Measurements from ENCODE around the gene ANKRD6.
A peak's percentile ranks its signal among the peaks of the same experiment; 100 is the strongest.

Gene ANKRD6

GRCh38 chr6:89566930-89567629 is 134.1 kb downstream of the ANKRD6 start:
- no peak for DNase-seq

GRCh38 chr6:89567630-89568390 is 134.9 kb downstream of the ANKRD6 start:
- no peak for DNase-seq

GRCh38 chr6:89574910-89575561 is 142.1 kb downstream of the ANKRD6 start:
- DNase-seq = no peak

GRCh38 chr6:89575562-89575960 is 142.6 kb downstream of the ANKRD6 start:
- DNase-seq = no peak

GRCh38 chr6:89580997-89581666 is 148.2 kb downstream of the ANKRD6 start:
- DNase-seq = no peak

- DNase-seq = no peak
Observed at GRCh38 chr6:89581689-89582088, 148.7 kb downstream of the ANKRD6 start.

GRCh38 chr6:89582669-89583325 is 149.8 kb downstream of the ANKRD6 start:
- no peak for DNase-seq

- no peak for DNase-seq
Observed at GRCh38 chr6:89583559-89583958, 150.6 kb downstream of the ANKRD6 start.

- DNase-seq = no peak
Observed at GRCh38 chr6:89584539-89584938, 151.6 kb downstream of the ANKRD6 start.

GRCh38 chr6:89585154-89585553 is 152.2 kb downstream of the ANKRD6 start:
- DNase-seq = no peak

GRCh38 chr6:89589297-89590025 is 156.5 kb downstream of the ANKRD6 start:
- DNase-seq = no peak

- no peak for DNase-seq
Observed at GRCh38 chr6:89590133-89590532, 157.2 kb downstream of the ANKRD6 start.

- no peak for DNase-seq
Observed at GRCh38 chr6:89591745-89592144, 158.8 kb downstream of the ANKRD6 start.

- no peak for DNase-seq
Observed at GRCh38 chr6:89596056-89596455, 163.1 kb downstream of the ANKRD6 start.

- no peak for DNase-seq
Observed at GRCh38 chr6:89596484-89596883, 163.5 kb downstream of the ANKRD6 start.

GRCh38 chr6:89597372-89597771 is 164.4 kb downstream of the ANKRD6 start:
- no peak for DNase-seq

GRCh38 chr6:89597988-89598387 is 165.0 kb downstream of the ANKRD6 start:
- DNase-seq = peak; percentile 19

- no peak for DNase-seq
Observed at GRCh38 chr6:89599727-89600126, 166.8 kb downstream of the ANKRD6 start.

- no peak for DNase-seq
Observed at GRCh38 chr6:89602166-89602565, 169.2 kb downstream of the ANKRD6 start.

- DNase-seq = no peak
Observed at GRCh38 chr6:89604653-89605052, 171.7 kb downstream of the ANKRD6 start.

- no peak for DNase-seq
Observed at GRCh38 chr6:89605861-89606260, 172.9 kb downstream of the ANKRD6 start.

- DNase-seq = no peak
Observed at GRCh38 chr6:89610149-89610642, 177.2 kb downstream of the ANKRD6 start.

Measured in NCI-H2081 treated with DMSO at 0.1 percent for 48 hours (cell line).